D721Med (cell line): ENCODE data around the gene CMTR1.

Experiments
- DNase-seq: peaks from one replicate; pipeline ENCODE4 v3.0.0; 2011; ENCODE audit warnings: low spot score; ENCODE audit not compliant: insufficient read length
- FAIRE-seq: peaks from 2 replicates; lab custom pipeline; 2011; peaks lifted over from hg19 to GRCh38; lab: Jason Lieb, UNC
- CTCF ChIP-seq: IDR thresholded peaks from 2 replicates; pipeline ENCODE4 v1.5.1; 2012; ENCODE audit warnings: mild to moderate bottlenecking, control low read depth; ENCODE audit not compliant: insufficient read depth; ENCODE audit errors: missing control alignments

The CMTR1 gene

GRCh38 chr6:37518116-37518515 lies 85.1 kb downstream of the CMTR1 start:
- FAIRE-seq, result no peak
- no peak for TF ChIP-seq CTCF
- DNase-seq, result no peak

GRCh38 chr6:37519461-37519860 lies 86.4 kb downstream of the CMTR1 start:
- no peak for TF ChIP-seq CTCF
- no peak for FAIRE-seq

GRCh38 chr6:37520926-37521325 lies 87.9 kb downstream of the CMTR1 start:
- DNase-seq, result no peak
- FAIRE-seq, result no peak
- TF ChIP-seq CTCF, result no peak

More at GRCh38 chr6:37519461-37519860, 86.4 kb downstream of the CMTR1 start:
- DNase-seq, result no peak

GRCh38 chr6:37521674-37522073 lies 88.7 kb downstream of the CMTR1 start:
- no peak for TF ChIP-seq CTCF
- DNase-seq, result no peak
- FAIRE-seq, result no peak

- DNase-seq (no peak), FAIRE-seq (no peak)
- TF ChIP-seq CTCF, result no peak
Measured at GRCh38 chr6:37522836-37523235, 89.8 kb downstream of the CMTR1 start.

GRCh38 chr6:37523412-37523811 lies 90.4 kb downstream of the CMTR1 start:
- DNase-seq, result no peak
- no peak for FAIRE-seq
- TF ChIP-seq CTCF, result no peak

GRCh38 chr6:37524025-37524969 lies 91.3 kb downstream of the CMTR1 start:
- FAIRE-seq (no peak), DNase-seq (no peak)
- no peak for TF ChIP-seq CTCF
